HG03432 (cell line): ENCODE results near the gene GRM1.

Experiments used
- ATAC-seq: cut with Tn5 transposase; IDR thresholded peaks from one replicate; pipeline ENCODE4 v1.9.1; 2021; ENCODE audit warnings: mild to moderate bottlenecking, moderate library complexity; ENCODE audit not compliant: unreplicated experiment

GRM1 gene

GRCh38 chr6:146028851-146029572, at the start of gene GRM1:
GRM1 (plus strand) TSS chr6:146029062; CDS start chr6:146029518, 456 bp downstream.
- ATAC-seq = no peak

- no peak for ATAC-seq
Measured at GRCh38 chr6:146009338-146009737, 19.5 kb upstream of the GRM1 start.

GRCh38 chr6:146014233-146014632, 14.6 kb upstream of the GRM1 start:
- no peak for ATAC-seq

GRCh38 chr6:146017672-146018071, 11.2 kb upstream of the GRM1 start:
- ATAC-seq = no peak

- no peak for ATAC-seq
Measured at GRCh38 chr6:146026873-146027272, 2.0 kb upstream of the GRM1 start.

GRCh38 chr6:146027586-146028251, 1.1 kb upstream of the GRM1 start:
- no peak for ATAC-seq

- no peak for ATAC-seq
Measured at GRCh38 chr6:146028252-146028795, 538 bp upstream of the GRM1 start.

GRCh38 chr6:146029573-146030184, 817 bp downstream of the GRM1 start:
- ATAC-seq = no peak

GRCh38 chr6:146032387-146032786, 3.5 kb downstream of the GRM1 start:
- ATAC-seq = no peak

- no peak for ATAC-seq
Measured at GRCh38 chr6:146040360-146040759, 11.5 kb downstream of the GRM1 start.

- peak; percentile 55 for ATAC-seq
Measured at GRCh38 chr6:146041282-146041681, 12.4 kb downstream of the GRM1 start.

- ATAC-seq = no peak
Measured at GRCh38 chr6:146047371-146047770, 18.5 kb downstream of the GRM1 start.

GRCh38 chr6:146050168-146050567, 21.3 kb downstream of the GRM1 start:
- ATAC-seq = no peak

GRCh38 chr6:146056506-146056905, 27.6 kb downstream of the GRM1 start:
- ATAC-seq = no peak

GRCh38 chr6:146065690-146066089, 36.8 kb downstream of the GRM1 start:
- no peak for ATAC-seq

GRCh38 chr6:146066506-146066905, 37.6 kb downstream of the GRM1 start:
- ATAC-seq = no peak

GRCh38 chr6:146071781-146072180, 42.9 kb downstream of the GRM1 start:
- ATAC-seq = no peak

- ATAC-seq = no peak
Measured at GRCh38 chr6:146077992-146078391, 49.1 kb downstream of the GRM1 start.

GRCh38 chr6:146087386-146087785, 58.5 kb downstream of the GRM1 start:
- no peak for ATAC-seq

- ATAC-seq = no peak
Measured at GRCh38 chr6:146090474-146090873, 61.6 kb downstream of the GRM1 start.

- no peak for ATAC-seq
Measured at GRCh38 chr6:146092961-146093686, 64.3 kb downstream of the GRM1 start.
